CD8-positive, alpha-beta memory T cell (primary cell): ENCODE measurements around the gene SNX10. TPM values are rescaled to one million over a fixed set of nuclear protein-coding genes. Genes with fewer than 3 reads are reported as not detected.

Experiments used
- CTCF ChIA-PET: fragments of 350-600 bp; sonication (Branson Sonifier 250); formaldehyde crosslinking; loops from one replicate; lab custom pipeline; 2021; ENCODE audit warnings: antibody characterized with exemption; lab: Charles Lee
- POLR2A ChIA-PET: fragments of 350-600 bp; sonication (Branson Sonifier 250); formaldehyde crosslinking; loops from one replicate; lab custom pipeline; 2021; ENCODE audit warnings: antibody characterized with exemption; lab: Charles Lee
- DNase-seq, 5 donors: peaks; one replicate each; pipeline versions ENCODE4 v3.0.0 to v3.0.0-alpha.2; 2020 to 2022; ENCODE audit warnings: mixed read lengths in 1 of 5
- H3K27ac ChIP-seq: one replicate; pipeline ENCODE4 v1.7.0; 2013; ENCODE audit warnings: low read depth, mild to moderate bottlenecking, low read length, moderate library complexity
- H3K27me3 ChIP-seq: 2 replicates; pipeline ENCODE4 v1.7.0; 2013; ENCODE audit warnings: low read length, mild to moderate bottlenecking; ENCODE audit not compliant: insufficient read depth, poor library complexity, severe bottlenecking
- H3K36me3 ChIP-seq: 2 replicates; pipeline ENCODE4 v1.7.0; 2013; ENCODE audit warnings: mild to moderate bottlenecking, low read length, moderate library complexity; ENCODE audit not compliant: insufficient read depth
- H3K4me1 ChIP-seq: 2 replicates; pipeline ENCODE4 v1.7.0; 2013; ENCODE audit warnings: mild to moderate bottlenecking, low read length, moderate library complexity; ENCODE audit not compliant: insufficient read depth
- H3K4me3 ChIP-seq: 2 replicates; pipeline ENCODE4 v1.7.0; 2013; ENCODE audit warnings: mild to moderate bottlenecking, low read length
- H3K9me3 ChIP-seq: 2 replicates; pipeline ENCODE4 v1.7.0; 2013; ENCODE audit warnings: mild to moderate bottlenecking, low read length
- H3K27ac Mint-ChIP-seq, 8 donors: one replicate each; pipeline ENCODE4 v1.8.0; 2020 to 2021; ENCODE audit warnings: mixed read lengths in 8 of 8, mild to moderate bottlenecking in 6 of 8, inconsistent platforms in 3 of 8, moderate library complexity in 3 of 8
- H3K27me3 Mint-ChIP-seq, 2 donors: one replicate each; pipeline ENCODE4 v1.8.0; 2020 to 2021; ENCODE audit warnings: mixed read lengths in 2 of 2, mild to moderate bottlenecking in 1 of 2, moderate library complexity in 1 of 2
- H3K36me3 Mint-ChIP-seq, 3 donors: one replicate each; pipeline ENCODE4 v1.8.0; 2020 to 2021; ENCODE audit warnings: mixed read lengths in 3 of 3, inconsistent platforms in 1 of 3, mild to moderate bottlenecking in 1 of 3
- H3K4me1 Mint-ChIP-seq, 3 donors: one replicate each; pipeline ENCODE4 v1.8.0; 2020 to 2021; ENCODE audit warnings: mixed read lengths in 3 of 3, inconsistent platforms in 1 of 3, mild to moderate bottlenecking in 1 of 3
- H3K4me3 Mint-ChIP-seq, 7 donors: one replicate each; pipeline ENCODE4 v1.8.0; 2020 to 2021; ENCODE audit warnings: mixed read lengths in 7 of 7, mild to moderate bottlenecking in 6 of 7, moderate library complexity in 4 of 7, inconsistent platforms in 2 of 7
- H3K9me3 Mint-ChIP-seq, 5 donors: one replicate each; pipeline ENCODE4 v1.8.0; 2020 to 2022; ENCODE audit warnings: mixed read lengths in 5 of 5, mild to moderate bottlenecking in 3 of 5, moderate library complexity in 2 of 5, inconsistent platforms in 1 of 5
- polyA plus RNA-seq: library from polyadenylated mRNA; unstranded; fragments of 300-500 nt; fragmentation: Illumina TruSeq; gene quantifications from one replicate; pipeline ENCODE4 v1.2.3, GENCODE V29; 2021
- total RNA-seq, 2 experiments: library from RNA; stranded (reverse); gene quantifications; one replicate each; pipeline ENCODE4 v1.2.3, GENCODE V29; 2021

The SNX10 gene
- total and polyA plus RNA-seq, 3 experiments from 2014 or later = 30.9 to 45.0 (median 40.5) TPM

DNA sequence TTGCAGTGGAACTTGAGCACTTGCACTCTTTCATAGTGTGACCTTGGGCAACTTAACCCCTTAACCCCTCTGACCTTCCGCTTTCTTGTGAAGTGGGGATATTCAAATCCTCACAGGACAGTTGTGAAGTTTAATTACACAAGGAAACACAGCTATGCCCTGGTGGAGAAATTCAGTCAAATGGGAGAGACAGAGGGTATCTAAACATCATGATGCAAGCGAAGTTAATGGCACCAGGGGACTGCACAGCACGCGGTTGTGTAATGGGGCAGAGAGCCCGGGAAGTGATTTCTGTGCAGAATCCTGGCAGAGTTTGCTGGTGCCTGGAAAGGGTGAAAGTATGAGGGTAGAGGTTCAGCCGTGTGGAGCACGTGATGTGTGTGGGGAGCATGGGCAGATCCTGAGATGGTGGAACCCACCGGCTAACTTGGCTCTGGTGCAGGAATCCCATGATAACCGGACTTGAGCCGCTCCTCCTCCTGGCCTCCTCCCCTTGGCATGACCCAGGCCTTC lies 51.7 kb downstream of the SNX10 start:
- ChIA-PET POLR2A (no interaction called here), CTCF (no interaction called here)
- H3K27me3 ChIP-seq = no peaks in the 10 kb centered on the region
- no peaks in the 10 kb centered on the region for H3K27me3 Mint-ChIP-seq
- peaks cover 6% of the 10 kb centered on the region for H3K36me3 ChIP-seq
- no peak overlapping the region for H3K4me3 Mint-ChIP-seq
- H3K4me1 ChIP-seq = no peaks in the 10 kb centered on the region
- peak overlapping the region in 1 of 8 donors; percentile 40 for H3K27ac Mint-ChIP-seq
- H3K36me3 Mint-ChIP-seq = peaks cover 6 to 37% (median 19%) of the 10 kb centered on the region in 3 donors
- H3K9me3 Mint-ChIP-seq = no peaks in the 10 kb centered on the region
- no peak for DNase-seq
- H3K4me3 ChIP-seq = no peak overlapping the region
- H3K9me3 ChIP-seq = no peaks in the 10 kb centered on the region
- no peak overlapping the region for H3K27ac ChIP-seq
- H3K4me1 Mint-ChIP-seq = peaks cover 5 to 11% (median 9%) of the 10 kb centered on the region in 3 donors

- no peaks in the 10 kb centered on the region for H3K9me3 ChIP-seq
- no peak overlapping the region for H3K27ac ChIP-seq
- H3K4me1 Mint-ChIP-seq = peaks cover 5 to 8% (median 7%) of the 10 kb centered on the region in 3 donors
- ChIA-PET POLR2A (interaction anchor here (0.6 kb wide), 1 partner anchor 479 kb away, joined by 3 read pairs; no protein-coding TSS in a partner anchor), CTCF (no interaction called here)
- H3K9me3 Mint-ChIP-seq = no peaks in the 10 kb centered on the region
- no peak overlapping the region for H3K4me3 Mint-ChIP-seq
- no peaks in the 10 kb centered on the region for H3K27me3 ChIP-seq
- no peak overlapping the region for H3K4me3 ChIP-seq
- peaks cover 6 to 41% (median 19%) of the 10 kb centered on the region in 3 donors for H3K36me3 Mint-ChIP-seq
- H3K4me1 ChIP-seq = no peaks in the 10 kb centered on the region
- peaks cover 6% of the 10 kb centered on the region for H3K36me3 ChIP-seq
- no peaks in the 10 kb centered on the region for H3K27me3 Mint-ChIP-seq
- peak overlapping the region in 1 of 8 donors; percentile 40 for H3K27ac Mint-ChIP-seq
- DNase-seq = no peak
Observed at GRCh38 chr7:26343837-26344236, 52.2 kb downstream of the SNX10 start.

GRCh38 chr7:26345202-26345601 lies 53.5 kb downstream of the SNX10 start:
- Mint-ChIP-seq H3K4me1 (peaks cover 5 to 7% (median 7%) of the 10 kb centered on the region in 3 donors), H3K9me3 (no peaks in the 10 kb centered on the region), H3K27me3 (no peaks in the 10 kb centered on the region), H3K27ac (peak overlapping the region in 1 of 8 donors; percentile 65), H3K4me3 (no peak overlapping the region), H3K36me3 (peaks cover 6 to 49% (median 19%) of the 10 kb centered on the region in 3 donors)
- peaks cover 6% of the 10 kb centered on the region for H3K36me3 ChIP-seq
- no peak for DNase-seq
- H3K27me3 ChIP-seq = no peaks in the 10 kb centered on the region
- POLR2A ChIA-PET = no interaction called here
- CTCF ChIA-PET = interaction anchor here (2.0 kb wide), 1 partner anchor 20 kb away, joined by 4 read pairs; no protein-coding TSS in a partner anchor
- no peaks in the 10 kb centered on the region for H3K9me3 ChIP-seq
- no peak overlapping the region for H3K4me3 ChIP-seq
- H3K27ac ChIP-seq = no peak overlapping the region
- no peaks in the 10 kb centered on the region for H3K4me1 ChIP-seq

- CTCF ChIA-PET = interaction anchor here (2.0 kb wide), 1 partner anchor 19 kb away, joined by 4 read pairs; no protein-coding TSS in a partner anchor
- Histone ChIP-seq H3K36me3 (peaks cover 6% of the 10 kb centered on the region), H3K9me3 (no peaks in the 10 kb centered on the region), H3K27ac (no peak overlapping the region), H3K4me3 (no peak overlapping the region), H3K4me1 (no peaks in the 10 kb centered on the region), H3K27me3 (no peaks in the 10 kb centered on the region)
- DNase-seq = no peak
- no peak overlapping the region for H3K4me3 Mint-ChIP-seq
- H3K9me3 Mint-ChIP-seq = no peaks in the 10 kb centered on the region
- H3K4me1 Mint-ChIP-seq = peaks cover 2 to 7% (median 4%) of the 10 kb centered on the region in 3 donors
- POLR2A ChIA-PET = no interaction called here
- peaks cover 6 to 52% (median 17%) of the 10 kb centered on the region in 3 donors for H3K36me3 Mint-ChIP-seq
- H3K27me3 Mint-ChIP-seq = no peaks in the 10 kb centered on the region
- H3K27ac Mint-ChIP-seq = no peak overlapping the region
Observed at GRCh38 chr7:26345837-26346236, 54.2 kb downstream of the SNX10 start.

DNA sequence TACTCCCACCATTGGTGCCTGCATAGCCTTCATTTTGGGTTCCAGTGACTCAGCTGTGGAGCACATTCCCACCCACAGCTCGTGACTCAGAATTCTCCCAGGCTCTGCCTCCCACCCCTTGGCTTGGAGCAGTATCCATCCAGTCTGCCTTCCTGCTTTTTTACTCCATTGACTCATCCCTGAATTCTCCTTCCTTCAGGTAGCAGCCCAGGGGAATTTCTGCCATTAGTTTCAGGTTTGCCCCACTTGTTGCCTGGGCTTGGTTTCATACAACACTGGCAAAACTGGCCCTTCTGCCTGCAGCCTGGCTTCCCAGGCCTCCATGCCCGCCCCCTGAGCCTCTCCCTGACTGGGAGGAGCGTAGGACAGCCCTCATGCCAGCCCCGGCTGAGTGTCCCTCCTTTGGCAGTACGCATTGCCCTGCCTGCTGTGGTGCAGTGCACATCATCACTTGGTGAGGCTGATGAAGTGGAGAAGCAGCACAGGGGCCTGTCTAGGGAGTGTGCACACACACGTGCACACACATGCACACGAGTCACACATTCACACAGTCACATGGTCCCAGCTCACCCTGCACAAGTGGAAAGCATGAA lies 55.0 kb downstream of the SNX10 start:
- Mint-ChIP-seq H3K27ac (peak overlapping the region in 1 of 8 donors; percentile 42), H3K4me3 (no peak overlapping the region), H3K27me3 (no peaks in the 10 kb centered on the region), H3K4me1 (peaks cover 2 to 7% (median 4%) of the 10 kb centered on the region in 3 donors), H3K36me3 (peaks cover 6 to 57% (median 20%) of the 10 kb centered on the region in 3 donors), H3K9me3 (no peaks in the 10 kb centered on the region)
- Histone ChIP-seq H3K4me1 (no peaks in the 10 kb centered on the region), H3K4me3 (no peak overlapping the region), H3K27me3 (no peaks in the 10 kb centered on the region), H3K27ac (no peak overlapping the region), H3K36me3 (peaks cover 6% of the 10 kb centered on the region), H3K9me3 (no peaks in the 10 kb centered on the region)
- ChIA-PET POLR2A (no interaction called here), CTCF (interaction anchor here (2.0 kb wide), 1 partner anchor 18 kb away, joined by 4 read pairs; no protein-coding TSS in a partner anchor)
- no peak for DNase-seq

GRCh38 chr7:26348234-26348851 lies 56.7 kb downstream of the SNX10 start:
- no peaks in the 10 kb centered on the region for H3K9me3 Mint-ChIP-seq

DNA sequence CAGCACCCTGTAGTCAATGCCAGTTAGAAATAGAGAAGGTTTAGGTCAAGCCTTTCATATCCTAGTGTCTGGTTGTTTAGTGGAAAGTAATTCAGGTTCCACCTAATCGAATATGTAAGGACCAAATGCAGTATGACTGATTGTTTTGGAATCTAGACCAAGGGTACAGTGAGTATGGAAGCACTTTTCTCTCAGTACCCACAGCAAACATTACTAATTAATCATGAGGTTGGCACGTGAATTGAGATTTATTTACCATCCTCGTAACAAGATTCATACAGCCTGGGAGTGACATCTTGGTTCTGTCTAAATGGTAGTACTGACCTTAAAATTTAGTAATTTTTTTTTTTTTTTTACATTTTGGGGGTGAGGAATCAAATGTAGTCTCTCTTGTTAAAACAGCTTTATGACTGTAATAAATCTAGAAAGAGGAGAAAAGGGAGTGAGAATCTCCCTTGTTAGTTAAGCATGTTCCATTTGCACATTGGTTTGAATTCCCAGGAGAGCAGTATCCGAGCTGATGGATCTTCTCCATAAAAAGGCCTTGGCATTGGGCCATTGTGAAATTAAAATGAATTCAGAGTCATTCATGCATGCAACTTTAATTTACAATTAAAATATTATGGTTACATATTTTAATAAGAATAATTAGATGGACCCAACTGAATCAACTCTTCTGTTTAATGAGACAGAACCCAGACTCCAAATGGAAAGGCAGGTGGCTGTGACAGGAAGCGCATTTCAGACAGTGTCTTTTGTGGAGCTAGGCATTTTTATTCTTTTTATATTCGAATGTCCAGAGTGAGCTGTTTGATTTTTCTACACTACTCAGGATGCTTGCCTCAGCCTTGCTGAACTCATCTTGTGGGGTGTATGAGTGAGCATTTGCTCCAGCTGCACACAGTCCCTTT lies 57.6 kb downstream of the SNX10 start:
- Histone ChIP-seq H3K36me3 (peaks cover 6% of the 10 kb centered on the region), H3K27me3 (no peaks in the 10 kb centered on the region), H3K4me1 (no peaks in the 10 kb centered on the region), H3K9me3 (no peaks in the 10 kb centered on the region), H3K4me3 (no peak overlapping the region), H3K27ac (no peak overlapping the region)
- Mint-ChIP-seq H3K4me1 (peaks cover 0 to 2% (median 1%) of the 10 kb centered on the region in 3 donors), H3K4me3 (no peak overlapping the region), H3K36me3 (peaks cover 6 to 66% (median 18%) of the 10 kb centered on the region in 3 donors), H3K27ac (peak overlapping the region in 1 of 8 donors; percentile 15), H3K27me3 (no peaks in the 10 kb centered on the region), H3K9me3 (no peaks in the 10 kb centered on the region)
- ChIA-PET CTCF (interaction anchor here (0.7 to 2.7 kb wide), 3 partner anchors 14 to 1283 kb away, joined by 3 to 7 read pairs (median 3); no protein-coding TSS in a partner anchor), POLR2A (no interaction called here)
- DNase-seq = no peak

More at GRCh38 chr7:26348234-26348851, 56.7 kb downstream of the SNX10 start:
- H3K4me3 Mint-ChIP-seq = no peak overlapping the region
- Histone ChIP-seq H3K4me3 (no peak overlapping the region), H3K27me3 (no peaks in the 10 kb centered on the region), H3K9me3 (no peaks in the 10 kb centered on the region), H3K4me1 (no peaks in the 10 kb centered on the region), H3K27ac (no peak overlapping the region), H3K36me3 (peaks cover 6% of the 10 kb centered on the region)
- peaks cover 6 to 62% (median 18%) of the 10 kb centered on the region in 3 donors for H3K36me3 Mint-ChIP-seq
- H3K27me3 Mint-ChIP-seq = no peaks in the 10 kb centered on the region
- ChIA-PET CTCF (interaction anchor here (0.7 to 2.7 kb wide), 3 partner anchors 15 to 1284 kb away, joined by 3 to 7 read pairs (median 3); no protein-coding TSS in a partner anchor), POLR2A (no interaction called here)
- H3K27ac Mint-ChIP-seq = no peak overlapping the region
- DNase-seq = no peak
- H3K4me1 Mint-ChIP-seq = peaks cover 2 to 5% (median 3%) of the 10 kb centered on the region in 3 donors
